GM13977 (cell line): ENCODE measurements around the gene NFIB.

ENCODE experiments used
- DNase-seq: peaks from one replicate; pipeline ENCODE4 v3.0.0; 2012; ENCODE audit warnings: low spot score
- CTCF ChIP-seq: IDR thresholded peaks from 2 replicates; pipeline ENCODE4 v1.5.1; 2012; ENCODE audit warnings: mild to moderate bottlenecking, control low read depth; ENCODE audit not compliant: insufficient read depth; ENCODE audit errors: extremely low read depth, missing control alignments
- in situ Hi-C: fragments of 300-500 bp; cut with MboI; formaldehyde crosslinking; loops from one replicate; pipeline ENCODE4 v1.12.0; 2022; ENCODE audit warnings: low sequenced_read_pairs, low pct_unique_long_range_greater_than_20kb, mixed read lengths, inconsistent platforms; ENCODE audit not compliant: unreplicated experiment

The NFIB gene

DNA sequence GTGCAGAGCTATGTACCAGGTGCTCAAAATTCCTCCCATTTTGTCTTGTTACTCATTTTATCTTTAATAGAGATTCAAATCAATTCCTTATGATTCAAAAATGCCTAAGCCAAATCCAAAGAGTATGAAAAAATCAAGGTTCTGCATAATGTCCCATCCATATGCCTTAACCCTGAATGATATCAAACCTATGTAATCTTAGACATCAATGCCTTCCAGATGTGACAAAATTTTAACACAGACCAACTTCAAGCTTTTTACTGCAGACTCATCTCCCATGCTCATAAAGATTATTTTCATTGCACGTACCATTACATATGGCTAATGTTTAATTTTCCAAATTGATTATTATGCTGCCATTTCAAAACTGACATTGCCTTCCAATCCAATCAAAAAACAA lies 122.4 kb downstream of the NFIB start:
- no peak for TF ChIP-seq CTCF
- no peak for DNase-seq
- in situ Hi-C loops: no loop called here

DNA sequence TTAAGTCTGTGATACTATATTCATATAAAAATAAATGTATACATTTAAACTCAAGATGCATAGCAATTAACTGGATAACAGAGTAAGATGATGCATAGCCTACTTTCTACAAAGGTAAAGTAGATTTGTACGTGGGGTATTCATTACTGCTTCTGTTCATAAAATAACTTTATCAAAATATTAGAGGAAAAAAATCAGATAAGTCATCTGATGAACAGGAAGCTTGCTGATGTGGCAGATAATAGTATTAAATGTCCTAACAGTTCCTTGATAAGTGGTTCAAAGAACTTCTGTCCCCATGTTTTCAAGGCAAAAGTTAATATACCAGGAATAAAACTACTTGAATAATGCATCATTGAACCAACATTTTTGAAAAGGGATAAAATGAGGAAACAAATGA lies 123.7 kb downstream of the NFIB start:
- in situ Hi-C loops: no loop called here
- no peak for TF ChIP-seq CTCF
- no peak for DNase-seq

- in situ Hi-C loops: no loop called here
- no peak for TF ChIP-seq CTCF
- no peak for DNase-seq
These were observed 124.4 kb downstream of the NFIB start for GRCh38 chr9:14189578-14189977.

DNA sequence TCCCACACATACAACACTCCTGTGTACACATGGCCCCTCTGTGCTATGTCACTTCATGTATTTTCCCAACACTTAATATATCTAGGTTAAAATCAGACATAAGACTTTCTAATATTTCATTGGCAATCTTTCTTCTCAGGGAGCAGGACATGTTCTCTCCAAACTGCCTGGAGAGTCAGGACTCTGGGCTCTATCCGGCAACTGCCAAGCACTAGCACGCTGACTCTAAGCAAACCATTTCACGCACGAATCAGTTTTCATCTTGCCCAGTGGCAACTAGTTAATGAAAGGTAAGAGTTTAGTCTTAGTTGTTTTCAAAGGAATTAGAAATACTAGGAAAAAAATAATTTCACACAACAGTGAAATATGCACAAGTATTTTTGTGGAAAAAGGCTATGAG lies 124.8 kb downstream of the NFIB start:
- in situ Hi-C loops: no loop called here
- DNase-seq: no peak

DNA sequence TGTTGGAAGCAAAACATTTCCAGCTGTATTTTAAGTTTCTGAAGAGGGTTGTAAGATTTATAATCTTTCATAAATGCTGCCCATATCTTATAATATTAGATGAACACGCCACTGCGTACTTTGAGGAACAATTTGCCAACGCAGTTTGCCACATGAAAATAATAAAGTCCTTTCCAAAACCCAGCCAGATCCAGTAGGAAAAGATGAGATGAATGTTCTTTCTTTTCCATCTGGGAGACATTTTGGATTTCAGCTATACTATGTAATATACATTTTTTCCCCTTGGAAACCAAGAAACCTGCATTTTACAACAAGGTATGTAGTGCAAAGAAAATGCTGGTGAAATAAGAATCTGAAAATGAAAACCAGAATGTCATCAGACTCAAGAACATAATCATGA lies 125.4 kb downstream of the NFIB start:
- no peak for TF ChIP-seq CTCF
- no peak for DNase-seq
- in situ Hi-C loops: no loop called here

More for the DNA sequence above, 124.8 kb downstream of the NFIB start:
- TF ChIP-seq CTCF: no peak

DNA sequence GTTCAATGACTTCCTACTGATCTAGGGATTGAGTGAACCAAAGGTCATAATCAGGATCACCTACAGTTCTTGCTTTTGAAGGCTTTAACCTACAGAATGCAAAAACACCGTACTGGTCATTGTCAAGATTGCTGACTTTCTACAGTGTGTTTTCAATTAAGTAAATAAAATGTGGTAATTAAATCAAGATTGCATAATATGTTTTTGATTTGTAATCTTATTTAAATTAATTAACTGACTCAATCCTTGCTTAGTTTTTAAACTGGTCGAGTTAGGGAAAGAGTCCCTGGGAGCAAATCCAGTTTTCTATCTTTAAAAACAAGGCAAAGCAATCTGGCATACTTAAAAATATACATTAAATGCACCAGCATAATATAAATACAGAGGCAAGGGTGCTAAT lies 125.9 kb downstream of the NFIB start:
- no peak for DNase-seq
- in situ Hi-C loops: no loop called here
- TF ChIP-seq CTCF: no peak

GRCh38 chr9:14186096-14186495 lies 127.8 kb downstream of the NFIB start:
- in situ Hi-C loops: no loop called here
- no peak for DNase-seq

More at GRCh38 chr9:14186096-14186495, 127.8 kb downstream of the NFIB start:
- no peak for TF ChIP-seq CTCF
